ENCODE measurements around the gene NFATC2. TPM values are rescaled to one million over a fixed set of nuclear protein-coding genes. Genes with fewer than 3 reads are reported as not detected.
A peak's percentile ranks its signal among the peaks of the same experiment; 100 is the strongest.

The NFATC2 gene
- total and polyA plus RNA-seq, 2 of the 8 experiments (the other 6 are each of a cell fraction or from before 2014, with no cell fraction given) = 0.27 to 0.91 TPM

- H3K9ac ChIP-seq (replicated peaks in 1 of 4; ENCODE audit: extremely low read depth in 1 of 4, low read depth in 3 of 4, low read length in 3 of 4) = no peak overlapping the region
- no peak overlapping the region for H3K23ac ChIP-seq (ENCODE audit: insufficient read length)
- no peaks in the 10 kb centered on the region for H3K23me2 ChIP-seq (ENCODE audit: low read depth, low read length)
- H3K36me3 ChIP-seq (ENCODE audit: control insufficient read depth in 2 of 4, insufficient read depth in 4 of 4, low read length in 3 of 4) = no peaks in the 10 kb centered on the region
- H3K79me2 ChIP-seq (ENCODE audit: control insufficient read depth in 1 of 2, insufficient read depth in 2 of 2, low read length in 2 of 2) = no peaks in the 10 kb centered on the region
- 93% methylated on average over 11 of the region's 11 CpGs; no CpG with 5 or more reads in 1 of the 2 experiments for WGBS, 2 experiments (ENCODE audit: extremely low coverage in 1 of 2, insufficient coverage in 1 of 2, insufficient read length in 1 of 2, insufficient replicate concordance in 2 of 2, low coverage in 1 of 2, low lambda C conversion rate in 2 of 2, missing lambda C conversion rate in 1 of 2)
- no peak overlapping the region for H4K5ac ChIP-seq (ENCODE audit: insufficient read length, low read depth, low read length)
- no peak overlapping the region for H2BK15ac ChIP-seq (ENCODE audit: low read length)
- no peak overlapping the region for H2BK120ac ChIP-seq (replicated peaks; ENCODE audit: low read depth, low read length)
- H4K91ac ChIP-seq (replicated peaks; ENCODE audit: insufficient read length, low read length) = no peak overlapping the region
- no peak overlapping the region for H2BK5ac ChIP-seq (ENCODE audit: low read depth, low read length)
- no peak overlapping the region for H4K8ac ChIP-seq (ENCODE audit: extremely low read depth, insufficient read depth, low read length)
- TF ChIP-seq CHD1 (IDR thresholded peaks at IDR 0.05; ENCODE audit: low read depth, low read length) (no peak), RNF2 (IDR thresholded peaks at IDR 0.05; ENCODE audit: borderline replicate concordance, low read depth, low read length, missing control alignments, poor library complexity, severe bottlenecking) (no peak), KDM4A (IDR thresholded peaks at IDR 0.05; ENCODE audit: low read depth, low read length, severe bottlenecking) (no peak)
- H3K27me3 ChIP-seq (replicated peaks in 1 of 4; ENCODE audit: control insufficient read depth in 3 of 4, extremely low read depth in 1 of 4, insufficient read depth in 3 of 4, low read length in 3 of 4) = no peaks in the 10 kb centered on the region
- no peak overlapping the region for H2AK5ac ChIP-seq (ENCODE audit: low read depth, low read length)
- no peak overlapping the region for H3K27ac ChIP-seq (ENCODE audit: low read depth, low read length)
- ChIA-PET POLR2A (ENCODE audit: partially characterized antibody) (no interaction called here), CTCF (ENCODE audit: partially characterized antibody) (interaction anchor here (0.6 to 1.1 kb wide), 3 partner anchors 63 to 248 kb away, joined by 3 read pairs; no protein-coding TSS in a partner anchor)
- no peak for FAIRE-seq
- H2BK20ac ChIP-seq (ENCODE audit: low read length) = no peak overlapping the region
- H3K14ac ChIP-seq (ENCODE audit: insufficient read length) = no peak overlapping the region
- peaks cover 0 to 5% (median 0%) of the 10 kb centered on the region in 4 experiments; a peak in 3 of 7 replicates for H3K4me1 ChIP-seq (replicated peaks in 1 of 4; ENCODE audit: control insufficient read depth in 3 of 4, insufficient read depth in 4 of 4, low read length in 3 of 4)
- H3K4me2 ChIP-seq (ENCODE audit: insufficient read depth in 1 of 2, low read depth in 2 of 2, low read length in 2 of 2) = no peak overlapping the region
- no peak overlapping the region for H2AFZ ChIP-seq (ENCODE audit: low read length)
- no peak for DNase-seq (ENCODE audit: low read depth in 1 of 2, low spot score in 2 of 2)
- H4K20me1 ChIP-seq (replicated peaks in 1 of 2; ENCODE audit: control insufficient read depth in 1 of 2, insufficient read depth in 2 of 2, low read length in 2 of 2) = no peaks in the 10 kb centered on the region
- no peak overlapping the region for H3K56ac ChIP-seq (replicated peaks; ENCODE audit: insufficient read length, low read depth, low read length)
- no peaks in the 10 kb centered on the region for H3K79me1 ChIP-seq (ENCODE audit: low read depth, low read length)
- H3K18ac ChIP-seq (ENCODE audit: extremely low read depth, low read length) = no peak overlapping the region
- no peak overlapping the region for H2BK12ac ChIP-seq (ENCODE audit: low read depth, low read length)
- no peak overlapping the region for H3K4me3 ChIP-seq (ENCODE audit: extremely low read depth in 1 of 4, insufficient read depth in 2 of 4, low read depth in 3 of 4, low read length in 4 of 4)
- no peaks in the 10 kb centered on the region for H3K9me3 ChIP-seq (ENCODE audit: insufficient read depth in 2 of 2, low read depth in 1 of 2, low read length in 1 of 2)
- H3K4ac ChIP-seq (replicated peaks; ENCODE audit: insufficient read length, low read depth, low read length) = peak overlapping the region; percentile 25
These were observed 51.1 kb downstream of the NFATC2 start for GRCh38 chr20:51491393-51491792.
